HEK293 (cell line): ENCODE results near the gene TBCC.

Experiments
- EGR2 ChIP-seq: fragments of 450-650 bp; formaldehyde crosslinking; IDR thresholded peaks from 2 replicates; pipeline ENCODE4 v1.5.1; 2016; ENCODE audit warnings: low read depth, missing biosample characterization, missing genetic modification characterization
- GLI2 ChIP-seq: fragments of 450-650 bp; formaldehyde crosslinking; IDR thresholded peaks from 2 replicates; pipeline ENCODE4; 2017; ENCODE audit warnings: missing biosample characterization, missing genetic modification characterization, low read depth, borderline replicate concordance
- KLF17 ChIP-seq: fragments of 450-650 bp; formaldehyde crosslinking; IDR thresholded peaks from 2 replicates; pipeline ENCODE4 v1.5.1; 2016; ENCODE audit warnings: missing biosample characterization, missing genetic modification characterization
- REST ChIP-seq: fragments of 450-650 bp; formaldehyde crosslinking; IDR thresholded peaks from 2 replicates; pipeline ENCODE4 v1.5.1; 2016; ENCODE audit warnings: missing biosample characterization, missing genetic modification characterization
- ZBTB7A ChIP-seq: fragments of 450-650 bp; formaldehyde crosslinking; IDR thresholded peaks from 2 replicates; pipeline ENCODE4 v1.5.1; 2016; ENCODE audit warnings: low read depth, missing biosample characterization, missing genetic modification characterization
- ZFHX2 ChIP-seq: fragments of 450-650 bp; formaldehyde crosslinking; conservative IDR thresholded peaks from 2 replicates; pipeline ENCODE4 v1.5.1; 2016; ENCODE audit warnings: missing biosample characterization, missing genetic modification characterization
- ZNF175 ChIP-seq: fragments of 450-650 bp; formaldehyde crosslinking; IDR thresholded peaks from 2 replicates; pipeline ENCODE4 v1.5.1; 2016; ENCODE audit warnings: missing biosample characterization, missing genetic modification characterization
- ZNF23 ChIP-seq: fragments of 450-650 bp; formaldehyde crosslinking; IDR thresholded peaks from 2 replicates; pipeline ENCODE4 v1.5.1; 2016; ENCODE audit warnings: missing biosample characterization, missing genetic modification characterization, borderline replicate concordance
- ZNF274 ChIP-seq, 2 experiments: fragments of 200-500 bp in 1 of 2; fragments of 450-650 bp in 1 of 2; sonication (Bioruptor generic) in 1 of 2; formaldehyde crosslinking in 1 of 2; IDR thresholded peaks; 2 replicates each; pipeline versions ENCODE4 v1.5.1 to v1.6.1; 2014 to 2016; ENCODE audit warnings: borderline replicate concordance in 1 of 2, inconsistent platforms in 1 of 2, low read length in 1 of 2, missing biosample characterization in 1 of 2, missing genetic modification characterization in 1 of 2
- ZNF302 ChIP-seq: fragments of 450-650 bp; formaldehyde crosslinking; IDR thresholded peaks from 2 replicates; pipeline ENCODE4 v1.5.1; 2016; ENCODE audit warnings: missing biosample characterization, missing genetic modification characterization, low read depth
- ZNF311 ChIP-seq: fragments of 450-650 bp; formaldehyde crosslinking; IDR thresholded peaks from 2 replicates; pipeline ENCODE4 v1.5.1; 2017; ENCODE audit warnings: missing biosample characterization, missing genetic modification characterization, borderline replicate concordance
- ZNF350 ChIP-seq: fragments of 450-650 bp; formaldehyde crosslinking; IDR thresholded peaks from 2 replicates; pipeline ENCODE4 v1.5.0; 2017; ENCODE audit warnings: missing biosample characterization, mild to moderate bottlenecking, missing genetic modification characterization
- ZNF362 ChIP-seq: fragments of 450-650 bp; formaldehyde crosslinking; IDR thresholded peaks from 2 replicates; pipeline ENCODE4 v1.5.1; 2016; ENCODE audit warnings: missing biosample characterization, missing genetic modification characterization
- ZNF555 ChIP-seq: fragments of 450-650 bp; formaldehyde crosslinking; conservative IDR thresholded peaks from 2 replicates; pipeline ENCODE4 v1.5.1; 2017; ENCODE audit warnings: missing biosample characterization, mild to moderate bottlenecking, missing genetic modification characterization, inconsistent platforms
- ZNF558 ChIP-seq: fragments of 450-650 bp; formaldehyde crosslinking; IDR thresholded peaks from 2 replicates; pipeline ENCODE4 v1.5.1; 2016; ENCODE audit warnings: missing biosample characterization, missing genetic modification characterization
- ZNF585B ChIP-seq: fragments of 450-650 bp; formaldehyde crosslinking; IDR thresholded peaks from 2 replicates; pipeline ENCODE4 v1.5.1; 2016; ENCODE audit warnings: missing biosample characterization, missing genetic modification characterization
- ZNF664 ChIP-seq: fragments of 450-650 bp; formaldehyde crosslinking; IDR thresholded peaks from 2 replicates; pipeline ENCODE4 v1.5.1; 2016; ENCODE audit warnings: missing biosample characterization, missing genetic modification characterization
- ZNF704 ChIP-seq: fragments of 450-650 bp; formaldehyde crosslinking; IDR thresholded peaks from 2 replicates; pipeline ENCODE4 v1.5.1; 2016; ENCODE audit warnings: missing biosample characterization, missing genetic modification characterization
- ZSCAN23 ChIP-seq: fragments of 450-650 bp; formaldehyde crosslinking; IDR thresholded peaks from 2 replicates; pipeline ENCODE4 v1.5.1; 2016; ENCODE audit warnings: missing biosample characterization, missing genetic modification characterization
- TF ChIP-seq, protein P1 (sequence below): fragments of 450-650 bp; formaldehyde crosslinking; IDR thresholded peaks from 2 replicates; pipeline ENCODE4 v1.5.1; 2017; ENCODE audit warnings: missing biosample characterization, missing genetic modification characterization
- TF ChIP-seq, protein P2 (sequence below): fragments of 450-650 bp; formaldehyde crosslinking; IDR thresholded peaks from 2 replicates; pipeline ENCODE4 v1.5.1; 2017; ENCODE audit warnings: missing biosample characterization, missing genetic modification characterization
- TF ChIP-seq, protein P3 (sequence below): fragments of 450-650 bp; formaldehyde crosslinking; IDR thresholded peaks from 2 replicates; pipeline ENCODE4; 2016; ENCODE audit warnings: missing biosample characterization, missing genetic modification characterization
- TF ChIP-seq, protein P4 (sequence below): fragments of 450-650 bp; formaldehyde crosslinking; IDR thresholded peaks from 2 replicates; pipeline ENCODE4 v1.5.1; 2016; ENCODE audit warnings: missing biosample characterization, missing genetic modification characterization, low read depth

Gene TBCC

DNA sequence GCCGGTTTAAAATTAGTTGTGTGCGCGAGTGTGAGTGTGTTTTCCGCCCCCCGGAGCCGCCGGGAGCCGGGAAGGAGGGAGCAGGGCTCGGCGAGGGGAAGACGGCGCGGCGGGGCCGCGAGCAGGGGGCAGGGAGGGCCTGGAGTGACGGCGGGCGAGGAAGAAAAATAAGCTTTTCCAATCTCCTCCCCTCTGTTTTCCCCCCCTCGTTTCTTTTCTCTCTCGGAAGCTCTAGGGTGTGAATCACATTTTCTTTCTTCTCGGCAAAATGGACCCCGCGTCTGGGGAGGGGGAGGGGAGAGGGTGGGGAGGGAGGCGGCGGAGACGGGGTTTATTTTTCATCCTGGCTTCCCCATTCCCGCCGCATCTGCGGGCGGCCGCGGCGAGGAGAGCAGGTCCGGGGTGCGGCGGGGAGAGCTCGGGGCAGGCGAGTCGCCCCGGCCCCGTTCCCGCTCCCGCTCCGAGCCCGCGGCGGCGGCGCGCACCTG lies 36.8 kb upstream of the TBCC start (continued):
- TF ChIP-seq ZFHX2 (tag by site-specific recombination) (no peak), ZNF350 (tag by site-specific recombination) (no peak), REST (no peak), ZNF585B (tag by site-specific recombination) (no peak), ZNF558 (no peak), ZNF362 (tag by site-specific recombination) (no peak), ZNF274 (IDR thresholded peaks at IDR 0.05; ENCODE audit: low read length) (no peak), ZNF274 (tag by site-specific recombination; IDR thresholded peaks at IDR 0.05; ENCODE audit: borderline replicate concordance) (no peak), ZNF555 (tag by site-specific recombination) (no peak), ZNF664 (tag by site-specific recombination) (no peak), ZNF23 (no peak), GLI2 (tag by site-specific recombination) (no peak), KLF17 (peak; percentile 80), ZSCAN23 (tag by site-specific recombination) (no peak), ZNF311 (tag by site-specific recombination) (no peak), ZNF704 (tag by site-specific recombination) (no peak), ZNF175 (tag by site-specific recombination) (no peak), ZNF302 (tag by site-specific recombination) (no peak), EGR2 (tag by site-specific recombination) (0 out of 2 replicates have a peak, but pooled peaks have one; percentile 3), ZBTB7A (tag by site-specific recombination) (no peak)
- TF ChIP-seq, protein P1, sequence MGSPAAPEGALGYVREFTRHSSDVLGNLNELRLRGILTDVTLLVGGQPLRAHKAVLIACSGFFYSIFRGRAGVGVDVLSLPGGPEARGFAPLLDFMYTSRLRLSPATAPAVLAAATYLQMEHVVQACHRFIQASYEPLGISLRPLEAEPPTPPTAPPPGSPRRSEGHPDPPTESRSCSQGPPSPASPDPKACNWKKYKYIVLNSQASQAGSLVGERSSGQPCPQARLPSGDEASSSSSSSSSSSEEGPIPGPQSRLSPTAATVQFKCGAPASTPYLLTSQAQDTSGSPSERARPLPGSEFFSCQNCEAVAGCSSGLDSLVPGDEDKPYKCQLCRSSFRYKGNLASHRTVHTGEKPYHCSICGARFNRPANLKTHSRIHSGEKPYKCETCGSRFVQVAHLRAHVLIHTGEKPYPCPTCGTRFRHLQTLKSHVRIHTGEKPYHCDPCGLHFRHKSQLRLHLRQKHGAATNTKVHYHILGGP (tag by site-specific recombination), result no peak
- TF ChIP-seq, protein P2, sequence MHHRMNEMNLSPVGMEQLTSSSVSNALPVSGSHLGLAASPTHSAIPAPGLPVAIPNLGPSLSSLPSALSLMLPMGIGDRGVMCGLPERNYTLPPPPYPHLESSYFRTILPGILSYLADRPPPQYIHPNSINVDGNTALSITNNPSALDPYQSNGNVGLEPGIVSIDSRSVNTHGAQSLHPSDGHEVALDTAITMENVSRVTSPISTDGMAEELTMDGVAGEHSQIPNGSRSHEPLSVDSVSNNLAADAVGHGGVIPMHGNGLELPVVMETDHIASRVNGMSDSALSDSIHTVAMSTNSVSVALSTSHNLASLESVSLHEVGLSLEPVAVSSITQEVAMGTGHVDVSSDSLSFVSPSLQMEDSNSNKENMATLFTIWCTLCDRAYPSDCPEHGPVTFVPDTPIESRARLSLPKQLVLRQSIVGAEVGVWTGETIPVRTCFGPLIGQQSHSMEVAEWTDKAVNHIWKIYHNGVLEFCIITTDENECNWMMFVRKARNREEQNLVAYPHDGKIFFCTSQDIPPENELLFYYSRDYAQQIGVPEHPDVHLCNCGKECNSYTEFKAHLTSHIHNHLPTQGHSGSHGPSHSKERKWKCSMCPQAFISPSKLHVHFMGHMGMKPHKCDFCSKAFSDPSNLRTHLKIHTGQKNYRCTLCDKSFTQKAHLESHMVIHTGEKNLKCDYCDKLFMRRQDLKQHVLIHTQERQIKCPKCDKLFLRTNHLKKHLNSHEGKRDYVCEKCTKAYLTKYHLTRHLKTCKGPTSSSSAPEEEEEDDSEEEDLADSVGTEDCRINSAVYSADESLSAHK (tag by site-specific recombination), result peak; percentile 34; the same call in 1 of the 2 replicates
- TF ChIP-seq, protein P3, sequence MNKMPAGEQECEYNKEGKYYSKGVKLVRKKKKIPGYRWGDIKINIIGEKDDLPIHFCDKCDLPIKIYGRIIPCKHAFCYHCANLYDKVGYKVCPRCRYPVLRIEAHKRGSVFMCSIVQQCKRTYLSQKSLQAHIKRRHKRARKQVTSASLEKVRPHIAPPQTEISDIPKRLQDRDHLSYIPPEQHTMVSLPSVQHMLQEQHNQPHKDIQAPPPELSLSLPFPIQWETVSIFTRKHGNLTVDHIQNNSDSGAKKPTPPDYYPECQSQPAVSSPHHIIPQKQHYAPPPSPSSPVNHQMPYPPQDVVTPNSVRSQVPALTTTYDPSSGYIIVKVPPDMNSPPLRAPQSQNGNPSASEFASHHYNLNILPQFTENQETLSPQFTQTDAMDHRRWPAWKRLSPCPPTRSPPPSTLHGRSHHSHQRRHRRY, result no peak
- TF ChIP-seq, protein P4, sequence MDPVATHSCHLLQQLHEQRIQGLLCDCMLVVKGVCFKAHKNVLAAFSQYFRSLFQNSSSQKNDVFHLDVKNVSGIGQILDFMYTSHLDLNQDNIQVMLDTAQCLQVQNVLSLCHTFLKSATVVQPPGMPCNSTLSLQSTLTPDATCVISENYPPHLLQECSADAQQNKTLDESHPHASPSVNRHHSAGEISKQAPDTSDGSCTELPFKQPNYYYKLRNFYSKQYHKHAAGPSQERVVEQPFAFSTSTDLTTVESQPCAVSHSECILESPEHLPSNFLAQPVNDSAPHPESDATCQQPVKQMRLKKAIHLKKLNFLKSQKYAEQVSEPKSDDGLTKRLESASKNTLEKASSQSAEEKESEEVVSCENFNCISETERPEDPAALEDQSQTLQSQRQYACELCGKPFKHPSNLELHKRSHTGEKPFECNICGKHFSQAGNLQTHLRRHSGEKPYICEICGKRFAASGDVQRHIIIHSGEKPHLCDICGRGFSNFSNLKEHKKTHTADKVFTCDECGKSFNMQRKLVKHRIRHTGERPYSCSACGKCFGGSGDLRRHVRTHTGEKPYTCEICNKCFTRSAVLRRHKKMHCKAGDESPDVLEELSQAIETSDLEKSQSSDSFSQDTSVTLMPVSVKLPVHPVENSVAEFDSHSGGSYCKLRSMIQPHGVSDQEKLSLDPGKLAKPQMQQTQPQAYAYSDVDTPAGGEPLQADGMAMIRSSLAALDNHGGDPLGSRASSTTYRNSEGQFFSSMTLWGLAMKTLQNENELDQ (tag by site-specific recombination), result no peak
